HCT116 (cell line): ENCODE data around the gene AATF.

Experiments
- EGR1 ChIP-seq: IDR thresholded peaks from 2 replicates; pipeline ENCODE4 v1.6.1; 2012; ENCODE audit warnings: low read depth
- EZH2 ChIP-seq: fragments of 200-600 bp; sonication (generic); IDR thresholded peaks from 2 replicates; pipeline ENCODE4 v1.6.1; 2017; ENCODE audit warnings: antibody characterized with exemption, mixed run types
- POLR2A ChIP-seq: IDR thresholded peaks from 2 replicates; pipeline ENCODE4 v1.7.0; 2011; ENCODE audit warnings: borderline replicate concordance; ENCODE audit not compliant: insufficient read depth, insufficient read length; ENCODE audit errors: extremely low read depth
- POLR2AphosphoS5 ChIP-seq: IDR thresholded peaks from 2 replicates; pipeline ENCODE4 v1.6.1; 2011; ENCODE audit warnings: mild to moderate bottlenecking, low read depth, low read length, moderate library complexity
- RAD21 ChIP-seq: IDR thresholded peaks from 2 replicates; pipeline ENCODE4 v1.6.1; 2012; ENCODE audit warnings: low read depth, mild to moderate bottlenecking
- ZFX ChIP-seq: fragments of 450-650 bp; IDR thresholded peaks from 2 replicates; pipeline ENCODE4 v1.6.1; 2017
- TF ChIP-seq, protein P1 (sequence below): IDR thresholded peaks from 2 replicates; pipeline ENCODE4 v1.6.1; 2012
- TF ChIP-seq, protein P2 (sequence below), 3 experiments: fragments of 200-600 bp in 1 of 3; sonication (generic) in 1 of 3; IDR thresholded peaks in 2 of 3; conservative IDR thresholded peaks in 1 of 3; 2 replicates each; pipeline ENCODE4 v1.5.1; 2012 to 2017; ENCODE audit warnings: low read depth in 2 of 3, low read length in 2 of 3, antibody characterized with exemption in 1 of 3, borderline replicate concordance in 1 of 3, control low read depth in 1 of 3, mild to moderate bottlenecking in 1 of 3, mixed read lengths in 1 of 3, mixed run types in 1 of 3, moderate library complexity in 1 of 3; ENCODE audit not compliant: insufficient read depth in 1 of 3
- TF ChIP-seq, protein P3 (sequence below): IDR thresholded peaks from 2 replicates; pipeline ENCODE4 v1.6.1; 2012
- TF ChIP-seq, protein P4 (sequence below): IDR thresholded peaks from 2 replicates; pipeline ENCODE4 v1.6.1; 2012; ENCODE audit warnings: low read depth

DNA sequence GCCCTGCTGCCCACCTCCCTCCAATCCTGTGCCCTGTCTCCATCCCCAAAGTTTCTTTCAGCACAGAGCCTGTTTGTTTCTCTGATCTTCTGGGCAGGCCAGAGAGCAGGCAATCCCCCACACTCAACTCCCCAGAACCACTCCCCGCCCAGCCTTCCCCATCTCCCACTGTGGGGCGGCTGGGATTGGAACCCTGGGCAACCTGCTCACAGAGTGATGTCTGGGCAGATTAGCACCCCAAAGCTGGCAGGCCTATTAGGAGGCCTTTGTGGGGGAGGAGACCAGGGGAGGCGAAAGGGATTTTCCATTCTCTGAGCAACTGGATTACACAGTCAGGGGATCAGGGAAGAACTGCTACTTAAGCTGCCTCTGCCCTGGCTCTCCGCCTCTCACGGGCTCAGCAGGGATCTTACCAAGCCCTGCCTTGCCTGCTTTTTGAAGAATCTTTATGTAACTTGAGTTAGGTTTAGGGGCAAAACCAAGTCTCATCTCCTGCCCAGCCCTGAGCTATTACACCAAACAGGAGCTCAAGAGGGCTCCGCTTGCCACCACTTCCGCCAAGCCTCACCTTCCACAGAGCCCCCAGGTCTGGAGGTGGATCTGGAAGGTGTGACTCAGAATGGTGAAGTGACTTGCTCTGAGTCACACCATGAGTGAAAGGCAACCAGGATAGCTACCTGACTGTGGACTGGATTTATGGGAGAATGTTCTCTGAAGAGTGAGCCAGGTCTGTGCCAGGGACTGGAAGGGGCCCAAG is 27.5 kb upstream of the AATF start:
- TF ChIP-seq, protein P1, sequence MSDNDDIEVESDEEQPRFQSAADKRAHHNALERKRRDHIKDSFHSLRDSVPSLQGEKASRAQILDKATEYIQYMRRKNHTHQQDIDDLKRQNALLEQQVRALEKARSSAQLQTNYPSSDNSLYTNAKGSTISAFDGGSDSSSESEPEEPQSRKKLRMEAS: peak; percentile 65
- TF ChIP-seq, protein P2, sequence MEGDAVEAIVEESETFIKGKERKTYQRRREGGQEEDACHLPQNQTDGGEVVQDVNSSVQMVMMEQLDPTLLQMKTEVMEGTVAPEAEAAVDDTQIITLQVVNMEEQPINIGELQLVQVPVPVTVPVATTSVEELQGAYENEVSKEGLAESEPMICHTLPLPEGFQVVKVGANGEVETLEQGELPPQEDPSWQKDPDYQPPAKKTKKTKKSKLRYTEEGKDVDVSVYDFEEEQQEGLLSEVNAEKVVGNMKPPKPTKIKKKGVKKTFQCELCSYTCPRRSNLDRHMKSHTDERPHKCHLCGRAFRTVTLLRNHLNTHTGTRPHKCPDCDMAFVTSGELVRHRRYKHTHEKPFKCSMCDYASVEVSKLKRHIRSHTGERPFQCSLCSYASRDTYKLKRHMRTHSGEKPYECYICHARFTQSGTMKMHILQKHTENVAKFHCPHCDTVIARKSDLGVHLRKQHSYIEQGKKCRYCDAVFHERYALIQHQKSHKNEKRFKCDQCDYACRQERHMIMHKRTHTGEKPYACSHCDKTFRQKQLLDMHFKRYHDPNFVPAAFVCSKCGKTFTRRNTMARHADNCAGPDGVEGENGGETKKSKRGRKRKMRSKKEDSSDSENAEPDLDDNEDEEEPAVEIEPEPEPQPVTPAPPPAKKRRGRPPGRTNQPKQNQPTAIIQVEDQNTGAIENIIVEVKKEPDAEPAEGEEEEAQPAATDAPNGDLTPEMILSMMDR (IDR thresholded peaks at IDR 0.05 in 2 of 3, conservative IDR thresholded peaks at IDR 0.05 in 1 of 3; ENCODE audit: borderline replicate concordance in 1 of 3, insufficient read depth in 1 of 3, low read depth in 2 of 3, low read length in 2 of 3): no peak
- TF ChIP-seq POLR2A (no peak), POLR2AphosphoS5 (peak; percentile 77), EGR1 (peak; percentile 70), RAD21 (peak; percentile 49), EZH2 (no peak), ZFX (no peak)
- TF ChIP-seq, protein P3, sequence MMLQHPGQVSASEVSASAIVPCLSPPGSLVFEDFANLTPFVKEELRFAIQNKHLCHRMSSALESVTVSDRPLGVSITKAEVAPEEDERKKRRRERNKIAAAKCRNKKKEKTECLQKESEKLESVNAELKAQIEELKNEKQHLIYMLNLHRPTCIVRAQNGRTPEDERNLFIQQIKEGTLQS: no peak
- TF ChIP-seq, protein P4, sequence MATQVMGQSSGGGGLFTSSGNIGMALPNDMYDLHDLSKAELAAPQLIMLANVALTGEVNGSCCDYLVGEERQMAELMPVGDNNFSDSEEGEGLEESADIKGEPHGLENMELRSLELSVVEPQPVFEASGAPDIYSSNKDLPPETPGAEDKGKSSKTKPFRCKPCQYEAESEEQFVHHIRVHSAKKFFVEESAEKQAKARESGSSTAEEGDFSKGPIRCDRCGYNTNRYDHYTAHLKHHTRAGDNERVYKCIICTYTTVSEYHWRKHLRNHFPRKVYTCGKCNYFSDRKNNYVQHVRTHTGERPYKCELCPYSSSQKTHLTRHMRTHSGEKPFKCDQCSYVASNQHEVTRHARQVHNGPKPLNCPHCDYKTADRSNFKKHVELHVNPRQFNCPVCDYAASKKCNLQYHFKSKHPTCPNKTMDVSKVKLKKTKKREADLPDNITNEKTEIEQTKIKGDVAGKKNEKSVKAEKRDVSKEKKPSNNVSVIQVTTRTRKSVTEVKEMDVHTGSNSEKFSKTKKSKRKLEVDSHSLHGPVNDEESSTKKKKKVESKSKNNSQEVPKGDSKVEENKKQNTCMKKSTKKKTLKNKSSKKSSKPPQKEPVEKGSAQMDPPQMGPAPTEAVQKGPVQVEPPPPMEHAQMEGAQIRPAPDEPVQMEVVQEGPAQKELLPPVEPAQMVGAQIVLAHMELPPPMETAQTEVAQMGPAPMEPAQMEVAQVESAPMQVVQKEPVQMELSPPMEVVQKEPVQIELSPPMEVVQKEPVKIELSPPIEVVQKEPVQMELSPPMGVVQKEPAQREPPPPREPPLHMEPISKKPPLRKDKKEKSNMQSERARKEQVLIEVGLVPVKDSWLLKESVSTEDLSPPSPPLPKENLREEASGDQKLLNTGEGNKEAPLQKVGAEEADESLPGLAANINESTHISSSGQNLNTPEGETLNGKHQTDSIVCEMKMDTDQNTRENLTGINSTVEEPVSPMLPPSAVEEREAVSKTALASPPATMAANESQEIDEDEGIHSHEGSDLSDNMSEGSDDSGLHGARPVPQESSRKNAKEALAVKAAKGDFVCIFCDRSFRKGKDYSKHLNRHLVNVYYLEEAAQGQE: no peak
